Stimulated activated CD8-positive, alpha-beta memory T cell treated with anti-CD3 and anti-CD28 coated beads, Interleukin-4, amount 100 ng/mL, for 4 hours (primary cell): ENCODE results near the gene BRIP1.
"Not testable (repeated sequence)": the region's sequence is repeated elsewhere in the genome, so short reads cannot be mapped to it uniquely, and the experiment has no call there.

Experiments used
- DNase-seq, 2 donors: peaks; one replicate each; pipeline ENCODE4 v3.0.0-alpha.2; 2020; ENCODE audit warnings: low read depth in 2 of 2, low spot score in 1 of 2

The BRIP1 gene

GRCh38 chr17:61702450-61702849 lies 160.9 kb downstream of the BRIP1 start:
- DNase-seq = no peak

DNA sequence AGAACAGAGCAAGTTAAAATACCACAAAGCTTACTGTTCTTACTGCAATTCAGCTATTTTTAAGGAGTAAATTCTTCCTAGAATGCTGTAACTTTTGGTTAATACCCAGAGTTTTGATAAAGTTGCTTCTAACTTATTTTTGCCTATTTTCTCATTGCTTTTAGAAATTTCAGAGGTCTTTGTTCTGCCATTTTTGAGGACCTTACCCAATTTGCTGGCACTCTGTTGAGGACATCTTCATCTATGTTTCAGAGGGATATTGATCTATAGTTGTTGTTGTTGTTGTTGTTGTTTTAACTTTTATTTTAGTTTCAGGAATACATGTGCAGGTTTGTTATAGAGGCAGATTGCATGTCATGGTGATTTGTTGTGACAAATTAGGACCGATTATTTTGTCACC lies 161.3 kb downstream of the BRIP1 start:
- DNase-seq = no peak

GRCh38 chr17:61701334-61701733 lies 162.0 kb downstream of the BRIP1 start:
- no peak for DNase-seq

DNA sequence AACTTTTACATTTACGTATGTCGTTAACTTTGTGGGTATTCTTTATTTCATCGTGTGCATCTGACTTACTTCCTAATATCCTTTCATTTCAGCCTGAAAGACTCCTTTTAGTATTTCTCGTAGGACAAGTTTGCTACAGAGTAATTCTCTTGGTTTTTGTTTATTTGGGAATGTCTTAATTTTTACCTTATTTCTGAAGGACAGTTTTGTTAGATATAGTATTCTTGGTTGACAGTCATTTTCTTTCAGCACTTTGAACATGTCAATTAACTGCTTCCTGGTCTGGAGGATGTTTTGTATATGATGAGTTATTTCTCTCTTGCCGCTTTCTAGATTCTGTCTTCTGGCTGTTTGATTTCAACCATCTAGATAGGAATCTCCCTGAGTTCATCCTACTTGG lies 163.1 kb downstream of the BRIP1 start:
- no peak for DNase-seq

DNA sequence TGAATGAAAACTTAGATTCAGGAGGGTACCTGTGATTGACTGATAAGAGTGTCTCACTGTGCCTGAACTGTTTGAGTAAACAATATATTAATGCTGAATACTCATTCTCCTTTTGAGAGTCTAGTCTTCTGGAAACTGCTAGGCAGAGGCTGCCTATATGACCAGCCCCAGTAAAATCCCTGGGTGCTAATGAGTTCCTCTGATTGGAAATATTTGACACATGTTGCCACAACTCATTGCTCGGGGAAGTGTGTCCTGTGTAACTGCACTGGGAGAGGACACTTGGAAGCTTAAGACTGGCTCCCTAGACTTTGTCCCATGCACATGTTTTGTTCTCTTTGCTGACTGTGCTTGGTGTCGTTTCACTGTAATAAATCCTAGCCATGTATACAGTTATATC lies 163.6 kb downstream of the BRIP1 start:
- no peak for DNase-seq

DNA sequence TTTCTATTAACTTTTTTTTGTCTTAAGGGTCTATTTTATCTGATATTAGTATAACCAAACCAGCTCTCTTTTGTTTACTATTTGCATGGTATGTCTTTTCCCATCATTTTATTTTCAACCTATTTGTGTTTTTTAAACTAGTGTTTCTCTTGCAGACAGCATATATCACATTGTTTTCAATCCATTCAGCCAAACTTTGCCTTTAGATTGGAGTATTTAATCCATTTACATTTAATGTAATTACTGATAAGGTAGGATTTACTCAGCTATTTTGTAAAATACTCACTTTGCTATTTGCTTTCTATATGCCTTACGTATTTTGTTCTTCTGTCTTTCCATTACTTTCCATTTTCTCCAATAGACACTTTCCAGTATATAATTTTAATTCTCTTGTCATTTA lies 164.3 kb downstream of the BRIP1 start:
- no peak for DNase-seq

DNA sequence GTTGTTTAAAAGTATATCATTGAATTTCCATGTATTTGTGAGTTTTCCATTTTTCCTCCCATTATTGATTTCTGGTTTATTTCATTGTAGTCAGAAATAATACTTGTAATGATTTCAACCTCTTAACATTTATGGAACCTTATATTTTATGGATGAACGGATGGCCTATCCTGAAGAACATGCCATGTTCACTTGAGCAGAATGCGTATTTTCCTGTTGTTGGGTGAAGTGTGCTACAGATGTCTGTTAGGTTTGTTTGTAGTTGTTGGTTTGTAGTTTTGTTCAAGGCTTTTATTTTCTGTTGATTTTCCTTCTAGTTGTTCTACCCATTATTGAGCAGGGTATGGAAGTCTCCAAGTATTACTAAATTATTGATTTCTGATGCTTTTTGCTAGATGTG lies 165.1 kb downstream of the BRIP1 start:
- no peak for DNase-seq

DNA sequence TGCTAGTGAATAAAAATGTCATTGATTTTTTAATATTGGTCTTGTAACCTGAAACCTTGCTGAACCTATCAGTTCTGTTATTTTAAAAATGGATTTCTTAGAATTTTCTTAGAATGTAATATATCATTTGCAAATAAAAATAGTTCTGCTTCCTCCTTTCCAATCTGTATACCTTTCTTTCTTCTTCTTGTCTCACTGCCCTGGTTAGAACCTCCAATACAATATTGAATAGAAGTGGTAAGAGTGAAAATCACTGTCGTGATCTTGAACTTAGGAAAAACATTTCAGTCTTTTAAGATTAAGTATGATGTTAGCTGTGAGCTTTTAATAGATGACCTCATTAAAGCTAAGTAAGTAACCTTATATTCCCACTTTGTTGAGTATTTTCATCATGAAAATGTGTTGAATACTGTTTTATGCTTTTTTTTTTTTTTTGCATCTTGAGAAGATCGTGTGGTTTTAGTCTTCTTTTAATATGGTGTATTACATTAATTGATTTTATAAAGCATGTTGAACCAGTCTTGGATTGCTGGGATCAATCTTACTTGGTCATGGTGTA lies 167.5 kb downstream of the BRIP1 start:
- DNase-seq = no peak

- no peak for DNase-seq
Observed at GRCh38 chr17:61694095-61694494, 169.2 kb downstream of the BRIP1 start.

- DNase-seq = no peak
Observed at GRCh38 chr17:61689610-61690180, 173.6 kb downstream of the BRIP1 start.

DNA sequence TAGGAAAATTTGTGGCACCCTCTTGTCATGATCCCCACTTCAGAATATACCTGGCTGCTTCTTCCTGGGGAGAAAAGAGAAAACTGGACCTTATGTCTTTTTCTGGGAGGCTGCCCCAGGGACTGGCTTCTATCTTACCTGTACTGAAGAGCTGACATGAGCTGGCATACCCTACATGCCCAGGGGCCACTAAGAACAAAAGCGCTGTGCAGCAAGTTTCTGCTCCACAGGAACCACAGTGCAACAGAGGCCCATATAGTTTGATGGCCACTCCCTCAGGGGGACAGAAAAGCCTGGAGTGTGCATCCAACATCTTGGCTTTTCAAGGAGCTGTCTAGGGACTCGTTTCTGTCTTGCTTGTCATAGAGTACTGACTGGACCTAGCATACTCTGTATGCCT lies 175.6 kb downstream of the BRIP1 start:
- no peak for DNase-seq

DNA sequence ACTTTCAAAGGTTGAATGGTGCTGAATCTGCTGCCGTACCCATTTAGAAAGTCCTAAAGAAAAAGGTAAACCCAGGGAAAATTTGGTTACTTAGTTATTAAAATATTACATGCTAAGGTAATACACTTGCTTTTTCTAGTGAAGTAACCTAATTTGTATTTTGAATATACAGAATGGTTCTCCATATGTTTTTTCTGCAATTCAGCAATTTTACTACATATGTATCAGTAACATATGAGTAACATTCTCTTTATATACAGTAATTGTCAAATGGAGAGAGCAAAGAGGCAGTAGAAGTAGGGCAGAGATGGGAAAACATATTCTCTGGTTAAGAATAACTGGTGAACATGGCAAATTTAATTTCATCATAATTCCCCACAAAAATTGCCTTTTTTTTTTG lies 177.2 kb downstream of the BRIP1 start:
- no peak for DNase-seq

DNA sequence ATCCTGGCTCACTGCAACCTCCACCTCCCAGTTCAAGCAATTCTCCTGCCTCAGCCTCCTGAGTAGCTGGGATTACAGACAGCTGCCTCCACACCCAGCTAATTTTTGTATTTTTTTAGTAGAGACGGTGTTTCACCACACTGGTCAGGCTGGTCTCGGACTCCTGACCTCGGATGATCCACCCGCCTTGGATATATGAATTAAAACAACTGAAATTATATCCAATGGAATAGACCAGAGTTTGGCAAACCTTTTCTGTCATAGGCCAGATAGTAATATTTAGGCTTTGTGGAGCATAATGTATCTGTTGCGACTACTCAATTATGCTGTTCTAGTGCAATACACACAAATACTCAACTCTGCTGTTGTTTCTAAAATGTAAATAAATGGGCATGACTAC lies 178.5 kb downstream of the BRIP1 start:
- DNase-seq = no peak

GRCh38 chr17:61684172-61684571 lies 179.2 kb downstream of the BRIP1 start:
- DNase-seq = no peak

- no peak for DNase-seq
Observed at GRCh38 chr17:61683466-61683865, 179.9 kb downstream of the BRIP1 start.

DNA sequence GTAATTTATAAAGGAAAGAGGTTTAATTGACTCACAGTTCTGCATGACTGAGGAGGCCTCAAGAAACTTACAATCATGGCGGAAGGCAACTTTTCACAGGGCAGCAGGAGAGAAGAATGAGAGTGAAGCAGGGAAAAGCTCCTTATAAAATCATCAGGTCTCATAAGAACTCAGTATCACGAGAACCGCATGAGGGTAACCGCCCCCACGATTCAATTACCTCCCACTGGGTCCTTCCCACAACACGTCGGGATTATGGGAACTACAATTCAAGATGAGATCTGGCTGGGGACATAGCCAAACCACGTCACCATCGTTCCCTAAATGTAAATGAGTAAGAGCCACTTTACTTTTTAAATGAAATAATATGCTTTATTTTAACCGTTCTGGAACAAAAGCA lies 182.4 kb downstream of the BRIP1 start:
- DNase-seq = no peak

- DNase-seq = no peak
Observed at GRCh38 chr17:61678339-61678738, 185.0 kb downstream of the BRIP1 start.

DNA sequence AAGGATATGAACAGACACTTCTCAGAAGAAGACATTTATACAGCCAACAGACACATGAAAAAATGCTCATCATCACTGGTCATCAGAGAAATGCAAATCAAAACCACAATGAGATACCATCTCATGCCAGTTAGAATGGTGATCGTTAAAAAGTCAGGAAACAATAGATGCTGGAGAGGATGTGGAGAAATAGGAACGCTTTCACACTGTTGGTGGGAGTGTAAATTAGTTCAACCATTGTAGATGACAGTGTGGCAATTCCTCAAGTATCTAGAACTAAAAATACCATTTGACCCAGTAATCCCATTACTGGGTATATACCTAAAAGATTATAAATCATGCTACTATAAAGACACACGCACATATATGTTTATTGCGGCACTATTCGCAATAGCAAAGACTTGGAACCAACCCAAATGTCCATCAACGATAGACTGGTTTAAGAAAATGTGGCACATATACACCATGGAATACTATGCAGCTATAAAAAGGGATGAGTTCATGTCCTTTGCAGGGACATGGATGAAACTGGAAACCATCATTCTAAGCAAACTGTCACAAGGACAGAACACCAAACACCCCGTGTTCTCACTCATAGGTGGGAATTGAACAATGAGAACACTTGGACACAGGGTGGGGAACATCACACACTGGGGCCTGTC lies 186.0 kb downstream of the BRIP1 start:
- not testable (repeated sequence) for DNase-seq

- not testable (repeated sequence) for DNase-seq
Observed at GRCh38 chr17:61676522-61676921, 186.8 kb downstream of the BRIP1 start.

- not testable (repeated sequence) for DNase-seq
Observed at GRCh38 chr17:61674609-61675008, 188.7 kb downstream of the BRIP1 start.

GRCh38 chr17:61673019-61673897 lies 190.1 kb downstream of the BRIP1 start:
- DNase-seq = not testable (repeated sequence)

DNA sequence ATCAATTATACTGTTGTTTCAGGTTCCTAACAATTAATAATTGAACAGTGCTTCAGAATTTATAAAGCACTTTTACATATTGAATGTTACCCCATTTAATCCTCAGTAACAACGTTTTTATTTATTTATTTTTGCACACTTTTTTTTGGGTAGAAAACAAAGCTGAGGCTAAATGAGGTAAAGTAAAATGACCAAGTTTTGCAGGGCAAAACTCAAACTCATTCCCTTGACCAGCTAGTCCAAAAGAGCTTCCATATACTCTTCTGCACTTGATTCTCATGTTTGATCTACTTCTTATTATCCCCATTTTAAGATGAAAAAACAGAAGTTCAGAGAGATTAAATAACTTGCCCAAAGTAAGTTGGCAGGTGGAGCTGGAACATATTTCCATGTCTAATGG lies 191.2 kb downstream of the BRIP1 start:
- DNase-seq = no peak
